DMS 273 (cell line): Measurements from ENCODE around the gene TTLL12.
A peak's percentile ranks its signal among the peaks of the same experiment; 100 is the strongest.
"Not testable (repeated sequence)": the region's sequence is repeated elsewhere in the genome, so short reads cannot be mapped to it uniquely, and the experiment has no call there.

ENCODE experiments used
- DNase-seq: peaks from one replicate; lab custom pipeline; 2025; ENCODE audit not compliant: unreplicated experiment; lab: John Stamatoyannopoulos, UW

The TTLL12 gene

GRCh38 chr22:43157874-43158546, 28.9 kb downstream of the TTLL12 start:
- no peak for DNase-seq

GRCh38 chr22:43156413-43156812, 30.5 kb downstream of the TTLL12 start:
- DNase-seq, result no peak

GRCh38 chr22:43155789-43156188, 31.1 kb downstream of the TTLL12 start:
- peak; percentile 80 for DNase-seq

GRCh38 chr22:43154887-43155536, 31.9 kb downstream of the TTLL12 start:
- no peak for DNase-seq

- DNase-seq, result no peak
Measured at GRCh38 chr22:43153899-43154298, 33.0 kb downstream of the TTLL12 start.

GRCh38 chr22:43152357-43153071, 34.4 kb downstream of the TTLL12 start:
- DNase-seq, result peak; percentile 79

- DNase-seq, result no peak
Measured at GRCh38 chr22:43152003-43152356, 35.0 kb downstream of the TTLL12 start.

- peak; percentile 60 for DNase-seq
Measured at GRCh38 chr22:43151251-43152002, 35.5 kb downstream of the TTLL12 start, which contains the start of gene TSPO. TSS of gene TSPO (plus strand) at chr22:43151559. CDS start at chr22:43159239, 7,680 bp downstream.

- DNase-seq, result no peak
Measured at GRCh38 chr22:43150731-43151206, 36.2 kb downstream of the TTLL12 start.

- no peak for DNase-seq
Measured at GRCh38 chr22:43148581-43148980, 38.4 kb downstream of the TTLL12 start.

GRCh38 chr22:43147821-43148220, 39.1 kb downstream of the TTLL12 start:
- no peak for DNase-seq

- not testable (repeated sequence) for DNase-seq
Measured at GRCh38 chr22:43146332-43146731, 40.6 kb downstream of the TTLL12 start.

- not testable (repeated sequence) for DNase-seq
Measured at GRCh38 chr22:43145371-43145770, 41.6 kb downstream of the TTLL12 start.

- DNase-seq, result no peak
Measured at GRCh38 chr22:43144949-43145348, 42.0 kb downstream of the TTLL12 start.

- DNase-seq, result peak; percentile 89
Measured at GRCh38 chr22:43142880-43143562, 43.9 kb downstream of the TTLL12 start, which contains the start of gene MCAT. TSS of gene MCAT (minus strand) at chr22:43143398. CDS start at chr22:43143348, 50 bp downstream.

- no peak for DNase-seq
Measured at GRCh38 chr22:43136801-43137200, 50.1 kb downstream of the TTLL12 start.

- peak; percentile 46 for DNase-seq
Measured at GRCh38 chr22:43136255-43136654, 50.7 kb downstream of the TTLL12 start.

GRCh38 chr22:43135565-43135964, 51.4 kb downstream of the TTLL12 start:
- DNase-seq, result no peak

GRCh38 chr22:43134553-43134952, 52.4 kb downstream of the TTLL12 start:
- DNase-seq, result no peak

GRCh38 chr22:43133401-43133800, 53.5 kb downstream of the TTLL12 start:
- DNase-seq, result no peak
